Activated naive CD4-positive, alpha-beta T cell treated with Interleukin-2 at 50 U/mL for 16 hours (primary cell): Measurements from ENCODE around the gene CYP21A2.

ENCODE experiments used
- DNase-seq: peaks from one replicate; pipeline ENCODE4 v3.0.0-alpha.2; 2020

The CYP21A2 gene

GRCh38 chr6:32084780-32085179, 46.6 kb downstream of the CYP21A2 start:
- no peak for DNase-seq

- no peak for DNase-seq
Measured at GRCh38 chr6:32085759-32086459, 47.7 kb downstream of the CYP21A2 start.

GRCh38 chr6:32086661-32087573, 48.7 kb downstream of the CYP21A2 start:
- DNase-seq, result peak; percentile 15

- DNase-seq, result peak; percentile 70
Measured at GRCh38 chr6:32087574-32088486, 49.6 kb downstream of the CYP21A2 start.

- no peak for DNase-seq
Measured at GRCh38 chr6:32088487-32089049, 50.4 kb downstream of the CYP21A2 start.

- DNase-seq, result no peak
Measured at GRCh38 chr6:32089082-32089828, 51.0 kb downstream of the CYP21A2 start.
